Right hindlimb (tissue), 1 donor: Measurements from ENCODE around the gene PKNOX2.
A peak's percentile ranks its signal among the peaks of the same experiment; 100 is the strongest.

ENCODE experiments used
- DNase-seq: peaks from one replicate; pipeline ENCODE4 v3.0.0-alpha.2; 2018

PKNOX2 gene

DNA sequence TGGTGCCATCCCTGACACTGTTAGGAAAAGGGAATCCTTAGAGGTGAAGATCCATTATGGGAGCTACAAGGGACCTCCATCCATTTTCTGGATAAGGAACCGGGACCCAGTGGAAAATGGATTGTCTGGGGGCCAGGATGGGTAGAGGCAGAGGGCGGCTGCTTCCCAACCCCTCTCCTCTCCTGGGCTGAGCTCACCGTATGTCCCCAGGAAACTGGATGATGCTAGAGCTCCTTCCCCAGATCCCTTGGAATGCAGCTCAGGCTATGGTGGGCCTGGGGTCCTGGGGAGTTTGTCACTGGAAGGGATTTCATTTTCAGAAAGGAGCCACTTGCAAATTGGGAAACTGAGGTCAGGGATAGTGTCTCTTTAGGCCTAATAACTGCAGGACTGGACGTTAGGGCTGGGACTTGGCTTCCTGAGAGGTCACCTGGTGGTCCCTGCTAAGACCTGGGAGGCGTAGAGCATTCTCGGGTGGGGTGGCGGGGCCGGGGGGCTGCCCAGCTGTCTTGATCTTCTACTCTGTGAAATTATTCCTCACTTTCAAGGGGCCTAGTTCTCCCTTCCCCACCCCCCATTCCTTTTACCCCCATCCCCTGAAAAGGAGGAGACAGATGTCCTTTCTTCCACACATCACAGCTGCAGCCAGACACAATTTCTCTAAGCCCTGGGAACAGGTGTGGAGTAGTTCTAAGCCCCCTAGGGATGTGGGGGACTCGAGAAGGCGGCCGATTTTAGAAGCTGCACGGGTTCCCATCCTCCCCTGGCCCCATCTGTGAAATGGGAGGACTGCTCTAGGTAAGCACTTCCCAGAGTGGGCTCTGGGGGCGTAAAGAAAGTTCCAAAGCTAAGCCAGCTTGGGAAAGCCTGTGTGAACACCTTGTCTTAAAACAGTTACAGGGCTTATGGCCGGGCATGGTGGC, 99.8 kb downstream of the PKNOX2 start:
- peak; percentile 66 for DNase-seq

DNA sequence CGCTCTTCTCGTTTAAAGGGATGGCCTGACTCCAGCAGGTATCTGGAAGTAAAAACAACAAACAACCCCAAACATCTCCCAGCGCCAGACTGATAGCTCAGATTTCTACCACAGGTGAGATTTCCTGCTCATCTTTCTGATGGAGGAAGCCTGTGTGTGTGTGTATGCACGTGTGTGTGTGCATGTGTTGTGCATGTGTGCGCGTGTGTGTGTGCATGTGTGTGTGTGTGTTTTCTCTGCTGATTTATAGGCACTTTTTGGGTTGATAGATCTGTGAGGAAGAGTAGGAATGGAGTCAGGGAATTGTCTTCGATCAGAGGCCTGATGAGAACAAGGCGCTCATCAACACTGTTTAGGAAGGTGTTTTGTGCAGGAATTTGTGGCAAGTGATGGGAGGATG, 103.0 kb downstream of the PKNOX2 start:
- no peak for DNase-seq

DNA sequence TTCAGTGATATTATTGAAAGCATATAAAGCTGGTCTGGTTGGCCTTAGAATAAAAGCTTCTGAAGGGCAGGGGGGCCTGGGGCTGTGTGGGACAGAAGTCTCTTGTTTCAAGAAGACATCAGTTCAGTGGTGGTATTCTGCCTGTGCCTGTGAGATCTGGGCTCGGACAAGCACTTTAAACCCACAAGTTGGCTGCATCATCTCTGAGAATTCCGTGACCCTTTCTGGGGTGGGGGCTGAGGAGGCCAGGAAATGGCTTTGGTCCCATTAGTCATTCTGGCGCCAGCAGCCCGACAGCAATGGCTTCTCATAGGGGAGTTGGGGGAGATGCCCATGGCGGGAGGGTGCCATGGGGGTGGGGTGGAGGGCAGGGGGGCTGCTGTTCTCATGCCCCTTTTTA, 104.1 kb downstream of the PKNOX2 start:
- no peak for DNase-seq

DNA sequence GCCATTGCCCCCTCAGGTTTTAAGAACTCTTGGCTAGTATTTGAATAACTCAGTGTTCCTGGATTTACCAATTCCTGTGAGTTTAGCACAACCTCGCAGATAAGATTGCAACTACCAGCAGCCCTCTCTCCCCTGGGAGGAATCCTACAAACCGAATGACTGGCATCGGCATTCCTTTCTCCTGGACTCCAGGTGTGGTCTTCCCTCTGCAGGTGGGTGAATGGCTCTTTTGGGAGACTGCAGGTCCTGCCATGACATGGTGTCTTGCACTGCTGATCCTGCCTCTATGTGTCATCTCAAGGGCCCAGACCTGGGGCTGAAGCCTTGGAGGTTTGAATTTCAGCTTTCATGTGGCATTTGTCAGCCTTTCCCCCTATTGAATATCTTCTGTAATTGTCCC, 105.6 kb downstream of the PKNOX2 start:
- no peak for DNase-seq

DNA sequence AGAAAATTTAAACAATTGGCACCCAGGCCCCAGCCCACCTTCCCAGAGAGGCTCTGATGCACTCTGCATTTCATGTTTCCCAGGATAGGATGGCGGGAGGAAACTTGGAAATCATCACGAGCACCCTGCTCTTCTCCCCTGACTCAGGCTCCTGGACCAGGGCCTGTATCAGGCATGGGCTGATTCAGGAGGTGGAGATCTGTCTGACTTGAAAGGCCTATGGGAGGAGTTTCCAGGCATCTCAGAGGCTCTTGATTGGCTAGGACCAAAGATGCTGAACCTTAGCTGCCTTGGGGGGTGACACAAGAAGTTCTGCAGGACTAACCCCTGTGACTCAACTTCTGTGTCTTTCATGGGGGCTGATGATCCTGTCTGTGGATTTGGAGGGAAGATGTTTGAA, 106.2 kb downstream of the PKNOX2 start:
- DNase-seq = no peak

DNA sequence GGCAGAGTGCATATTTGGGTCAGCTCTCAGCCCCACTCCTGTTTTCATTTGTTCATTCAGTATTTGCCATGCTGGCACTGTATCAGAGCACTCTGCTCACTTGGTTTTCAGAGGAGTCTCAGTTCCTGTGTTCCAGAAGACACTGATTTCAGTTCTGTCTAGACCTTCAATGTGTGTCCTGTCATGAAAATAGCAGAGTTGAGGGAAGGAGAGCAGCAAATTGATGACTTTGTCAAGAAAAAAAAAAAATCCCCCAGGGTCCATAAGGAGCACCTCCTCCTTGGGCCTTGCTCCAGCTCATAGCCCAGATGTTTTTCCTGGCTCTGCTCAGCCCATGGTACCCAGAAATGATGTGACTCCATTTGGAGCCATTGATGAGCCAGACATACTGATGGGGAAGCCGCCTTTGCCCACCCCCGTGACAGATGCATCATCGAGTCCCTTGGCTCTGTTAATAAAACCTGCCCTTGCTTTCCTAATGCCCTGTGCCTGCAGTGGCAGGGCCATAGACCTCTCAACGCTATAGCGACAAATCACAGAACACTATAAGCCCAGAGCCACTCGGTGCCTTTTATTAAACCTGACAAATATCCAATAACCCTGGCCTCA, 107.0 kb downstream of the PKNOX2 start:
- no peak for DNase-seq

DNA sequence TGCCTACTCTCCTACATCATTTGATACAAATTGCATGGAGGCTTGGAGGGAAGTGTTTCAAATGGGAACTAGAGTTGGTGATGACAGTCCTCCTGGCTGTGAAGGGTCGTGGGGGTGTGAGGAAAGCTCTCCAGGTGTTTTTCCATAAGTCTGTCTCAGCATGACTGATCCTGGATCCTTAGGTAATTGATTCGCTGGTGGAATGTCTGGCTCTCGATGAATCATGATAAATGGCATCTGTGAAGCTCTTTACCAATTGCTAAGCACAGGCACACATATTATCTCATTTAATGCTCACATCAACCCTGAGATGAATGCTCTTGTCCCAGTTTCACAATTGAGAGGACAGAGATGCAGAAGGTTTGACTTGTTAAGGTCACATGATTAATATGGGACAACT, 107.5 kb downstream of the PKNOX2 start:
- no peak for DNase-seq

DNA sequence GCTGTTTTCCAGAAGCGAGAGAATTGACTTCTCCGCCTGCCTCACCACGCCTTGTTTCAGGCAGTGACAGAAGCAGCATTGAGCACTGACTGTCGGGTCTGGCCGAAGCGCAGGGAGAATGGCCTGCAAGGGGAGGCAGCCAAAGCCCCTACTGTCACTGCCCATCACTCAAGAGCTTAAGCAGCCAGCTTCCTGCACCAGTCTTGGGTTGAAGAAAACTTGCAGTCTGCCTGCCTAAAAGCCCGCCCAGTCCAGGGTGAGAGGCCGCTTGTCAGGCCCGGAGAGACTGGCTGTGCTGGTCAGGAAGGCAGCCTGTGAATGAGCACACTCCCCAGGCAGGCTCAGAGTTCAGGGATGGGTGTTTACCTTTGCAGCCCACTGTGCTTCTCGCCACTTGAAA, 108.3 kb downstream of the PKNOX2 start:
- DNase-seq = no peak

DNA sequence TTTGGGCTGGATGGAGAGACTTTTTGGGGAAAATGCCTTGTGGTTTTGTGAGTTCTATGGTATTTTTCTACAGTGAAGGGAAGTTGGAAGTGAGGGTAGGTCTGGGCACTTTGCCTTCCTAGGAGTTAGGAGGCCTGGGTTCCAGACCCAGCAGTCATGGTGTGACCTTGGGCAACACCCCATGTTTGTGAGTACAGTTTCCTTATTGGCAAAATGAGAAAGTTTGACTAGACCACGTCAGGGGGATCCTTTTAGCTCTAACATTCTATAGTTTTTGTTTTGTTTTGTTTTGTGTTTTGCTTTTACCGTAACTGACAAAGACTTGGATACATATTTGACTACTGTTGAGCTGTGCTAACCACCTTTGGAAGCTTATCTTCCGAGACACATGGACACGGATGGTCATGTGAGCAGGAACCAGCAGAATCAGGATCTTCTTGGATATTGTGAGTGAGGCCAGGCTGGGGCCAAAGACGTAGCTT, 109.0 kb downstream of the PKNOX2 start:
- no peak for DNase-seq

DNA sequence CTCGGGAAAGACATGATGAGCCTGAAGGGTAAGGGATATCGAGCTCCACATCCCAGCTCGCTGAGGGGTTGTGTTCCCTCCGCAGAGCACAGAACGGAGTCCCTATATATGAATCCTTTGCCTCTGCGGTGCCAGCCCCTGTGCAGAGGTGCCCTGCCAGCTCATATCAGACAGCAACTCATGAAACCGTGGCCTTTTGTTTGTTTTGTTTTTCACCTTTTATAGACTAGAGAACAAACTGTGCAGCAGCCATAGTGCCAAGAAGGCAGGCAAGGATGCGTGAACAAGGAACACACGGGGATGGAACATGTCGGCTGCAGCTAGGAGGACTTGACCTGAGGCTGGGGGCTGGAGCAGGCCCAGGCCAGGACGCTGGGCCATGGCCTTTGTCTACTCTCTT, 109.8 kb downstream of the PKNOX2 start:
- DNase-seq = no peak

DNA sequence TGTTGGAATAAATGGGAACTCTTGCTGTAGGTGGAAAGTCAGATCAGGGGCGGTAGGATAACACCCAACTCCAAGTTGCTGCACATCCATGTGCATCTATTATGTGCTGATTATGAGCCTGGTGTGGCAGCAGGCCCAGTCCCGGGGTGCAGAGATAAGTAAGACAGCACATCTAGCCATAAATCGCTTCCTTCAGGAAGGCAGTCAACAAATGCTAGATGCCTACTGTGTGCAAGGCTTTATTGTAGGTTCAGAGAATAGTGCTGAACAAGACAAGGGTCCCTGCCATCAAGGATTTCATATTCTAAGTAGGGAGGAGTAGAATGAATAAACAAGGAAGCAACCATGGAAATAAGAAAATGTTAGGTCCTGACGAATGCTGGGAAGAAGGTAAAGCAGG, 110.2 kb downstream of the PKNOX2 start:
- DNase-seq = no peak

DNA sequence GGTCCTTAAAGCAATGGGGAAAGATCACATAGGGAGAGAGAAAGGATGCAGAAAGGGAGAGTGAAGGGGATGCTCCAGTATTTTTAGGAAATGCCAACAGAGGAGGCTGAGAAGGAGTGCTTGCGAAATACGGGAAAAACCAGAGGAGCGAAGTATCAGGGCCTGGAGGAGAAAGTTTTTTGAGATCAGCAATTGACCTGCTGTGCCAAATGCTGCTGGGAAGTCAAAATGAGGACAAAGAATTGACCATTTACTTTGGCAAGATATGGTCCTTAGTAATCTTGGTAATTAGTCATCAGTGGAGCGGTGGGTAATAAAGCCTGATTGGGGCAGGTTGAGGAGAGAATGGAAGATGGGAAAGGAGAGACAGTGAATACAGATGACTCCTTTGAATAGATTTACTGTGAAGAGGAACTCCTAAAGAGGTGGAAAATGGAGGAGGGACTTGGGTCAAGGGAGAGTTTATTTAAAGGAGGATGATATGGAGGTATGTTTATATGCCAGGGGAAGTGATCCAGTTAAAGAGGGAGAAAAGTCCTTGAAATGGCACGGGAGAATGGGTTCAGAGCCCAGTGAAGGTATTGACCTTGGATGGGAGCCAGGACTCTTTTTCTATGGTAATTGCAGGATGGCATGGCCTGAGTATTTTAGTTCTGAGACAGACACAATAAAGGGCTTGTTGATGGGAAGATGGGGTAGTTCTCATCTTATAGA, 111.5 kb downstream of the PKNOX2 start:
- no peak for DNase-seq

DNA sequence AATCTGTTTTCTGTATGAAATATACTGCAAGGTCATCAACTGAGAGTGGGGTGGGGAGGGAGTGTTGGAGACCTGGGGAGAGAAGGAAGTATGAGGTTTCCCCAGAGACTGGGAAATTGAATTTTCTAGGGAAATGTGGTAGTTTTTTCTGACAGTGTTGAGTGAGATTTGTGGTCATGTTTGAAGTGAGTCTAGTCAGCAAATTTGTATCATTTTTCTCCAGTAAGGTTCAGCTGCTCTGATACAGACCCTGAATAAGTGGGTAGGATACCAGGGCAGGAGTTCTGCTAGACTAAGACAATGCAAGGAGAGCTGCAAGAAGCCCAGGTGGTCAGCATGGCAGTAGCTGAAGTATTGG, 112.0 kb downstream of the PKNOX2 start:
- no peak for DNase-seq

DNA sequence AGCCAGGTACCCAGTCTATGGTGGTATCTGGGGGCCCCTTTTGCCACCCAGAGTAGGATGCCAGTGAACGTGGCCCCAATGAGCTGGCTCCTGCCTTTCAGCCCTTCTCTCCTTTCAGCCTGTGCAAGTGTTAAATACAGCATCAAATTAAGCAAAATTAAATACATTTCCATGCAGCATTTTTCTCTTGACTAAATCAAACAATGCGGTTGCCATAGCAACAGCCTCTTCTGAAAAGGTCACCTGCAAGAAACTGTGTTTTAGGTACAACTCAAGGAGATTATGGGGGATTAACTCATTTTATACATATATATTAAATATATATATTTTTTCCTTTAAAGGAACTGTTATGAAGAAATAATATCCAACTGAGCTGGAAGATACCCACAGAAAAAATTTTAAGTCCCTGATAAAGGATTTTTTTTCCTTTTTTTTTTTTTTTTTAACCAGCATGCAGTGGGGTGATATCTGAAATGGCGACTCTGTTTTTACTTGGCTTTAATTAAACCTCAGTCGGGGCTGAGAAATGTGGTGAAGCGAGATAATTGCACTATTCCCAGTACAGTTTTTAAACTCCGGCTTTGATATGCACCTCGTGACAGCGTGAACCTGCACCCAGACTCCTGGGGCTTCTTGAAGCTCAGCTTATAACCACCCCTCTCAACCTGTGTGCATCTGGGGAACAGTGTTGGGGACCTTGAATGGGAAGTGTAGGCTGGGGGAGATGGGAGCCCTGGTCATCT, 115.3 kb downstream of the PKNOX2 start:
- DNase-seq = no peak

DNA sequence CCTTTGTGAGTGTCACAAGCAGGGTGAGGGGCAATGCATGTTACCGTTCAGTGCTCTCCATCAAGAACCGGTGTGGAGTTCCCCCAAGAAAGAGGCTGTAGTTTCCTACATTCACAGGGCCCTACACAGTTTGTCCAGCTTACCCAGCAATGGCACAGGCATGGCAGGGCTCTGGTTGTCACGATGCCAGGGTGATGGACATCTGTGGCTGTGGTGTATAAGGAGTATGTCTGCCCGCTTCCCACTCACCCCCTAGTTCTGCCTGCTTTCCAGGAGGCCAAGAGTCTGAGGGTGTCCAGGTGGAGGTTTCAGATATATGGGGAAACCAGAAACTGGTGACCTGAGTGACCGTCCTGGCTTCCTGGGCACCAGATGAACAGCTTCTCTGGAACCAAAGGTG, 116.1 kb downstream of the PKNOX2 start:
- DNase-seq = no peak

DNA sequence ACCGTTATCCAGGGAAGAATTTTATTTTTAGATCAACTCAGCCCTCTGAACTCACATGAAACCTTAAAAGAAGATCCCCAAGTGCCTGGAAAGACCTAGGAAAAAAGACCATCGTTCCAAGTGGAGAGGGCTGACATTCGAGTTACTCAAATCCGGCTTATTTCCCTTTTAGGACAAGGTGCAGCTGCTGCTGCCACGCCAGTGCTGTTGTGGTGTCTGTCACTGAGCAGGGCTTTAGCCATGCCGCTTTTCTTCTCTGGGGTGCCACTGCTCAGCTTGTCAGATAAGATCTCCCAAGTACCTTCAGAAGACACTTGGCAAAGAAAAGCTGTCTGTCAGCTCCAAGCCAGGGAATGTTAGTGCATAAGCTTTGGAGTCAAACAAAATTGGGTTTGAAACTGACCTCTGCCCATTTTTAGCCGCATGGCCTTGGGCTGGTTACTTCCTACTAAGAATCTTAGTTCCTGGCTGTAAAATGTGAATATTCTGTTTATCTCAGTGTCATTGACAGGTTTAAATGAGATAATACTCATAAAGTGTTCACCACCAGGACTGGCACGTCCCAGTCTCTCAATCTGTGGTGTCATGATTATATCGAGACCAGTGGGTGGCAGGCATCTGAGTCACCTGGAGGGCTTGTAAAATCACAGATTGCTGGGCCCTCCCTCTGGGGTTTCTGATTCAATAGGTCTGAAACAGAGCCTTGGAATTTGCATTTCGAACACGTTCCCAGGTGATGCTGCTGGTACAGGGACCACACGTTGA, 117.5 kb downstream of the PKNOX2 start:
- DNase-seq = no peak

DNA sequence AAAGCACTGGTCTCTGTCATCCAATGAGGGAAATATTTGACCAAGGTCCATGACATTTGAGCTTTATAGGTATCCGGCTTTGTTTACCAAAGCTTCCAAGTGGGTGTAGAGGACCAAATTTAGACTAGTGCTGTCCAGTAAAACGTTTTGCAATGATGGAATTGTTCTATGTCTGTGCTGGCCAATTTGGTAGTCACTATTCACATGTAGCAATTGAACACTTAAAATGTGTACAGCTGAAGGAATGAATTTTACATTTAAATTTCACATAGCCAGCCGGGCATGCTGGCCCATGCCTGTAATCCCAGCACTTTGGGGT, 118.0 kb downstream of the PKNOX2 start:
- no peak for DNase-seq

DNA sequence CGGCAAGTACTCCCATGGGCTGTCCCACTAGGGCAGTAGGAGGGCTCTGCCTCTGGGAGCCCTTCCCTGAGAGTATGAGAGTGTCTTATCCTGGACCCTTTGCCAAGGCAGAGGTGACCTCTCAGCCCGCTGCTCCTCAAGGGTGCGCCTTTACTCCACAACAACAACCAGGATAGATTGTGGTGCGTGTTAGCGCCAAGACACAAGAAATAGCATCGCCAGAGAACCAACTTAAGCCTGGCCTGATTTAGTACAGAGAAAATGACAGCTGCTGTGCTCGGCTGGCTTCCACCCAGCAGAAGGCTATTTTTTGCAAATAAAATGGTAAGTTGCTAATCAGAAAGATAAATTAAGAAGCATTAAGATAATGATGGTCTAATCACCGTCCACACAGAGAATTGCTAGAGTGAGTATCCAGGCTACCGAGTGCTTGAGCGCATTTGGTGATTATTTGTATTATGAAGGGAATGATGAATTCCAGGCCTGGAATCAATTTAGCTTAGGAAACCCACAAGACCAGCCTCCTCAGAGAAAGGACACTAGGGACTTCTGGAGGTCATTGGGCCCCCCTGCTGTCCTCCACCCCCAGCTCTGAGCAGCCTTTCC, 119.8 kb downstream of the PKNOX2 start:
- no peak for DNase-seq

DNA sequence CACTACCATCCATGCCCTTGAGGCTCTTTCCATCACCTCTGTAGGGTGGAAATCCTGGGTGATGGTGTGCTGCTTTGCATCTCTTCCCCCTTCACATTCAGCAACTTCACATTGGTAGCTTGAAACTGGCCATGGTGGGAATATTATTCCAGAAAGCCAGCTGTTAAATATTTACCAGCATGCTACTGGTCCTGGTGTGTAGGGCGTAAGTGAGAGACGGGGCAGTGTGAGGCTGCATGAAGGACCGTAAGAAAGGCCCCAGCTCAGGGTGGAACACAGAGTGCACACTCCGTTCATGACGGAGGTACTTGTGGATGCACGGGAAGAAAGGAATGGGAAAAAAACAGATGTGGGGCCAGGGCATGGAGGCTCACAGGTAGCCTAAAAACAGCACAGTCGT, 121.3 kb downstream of the PKNOX2 start:
- no peak for DNase-seq

DNA sequence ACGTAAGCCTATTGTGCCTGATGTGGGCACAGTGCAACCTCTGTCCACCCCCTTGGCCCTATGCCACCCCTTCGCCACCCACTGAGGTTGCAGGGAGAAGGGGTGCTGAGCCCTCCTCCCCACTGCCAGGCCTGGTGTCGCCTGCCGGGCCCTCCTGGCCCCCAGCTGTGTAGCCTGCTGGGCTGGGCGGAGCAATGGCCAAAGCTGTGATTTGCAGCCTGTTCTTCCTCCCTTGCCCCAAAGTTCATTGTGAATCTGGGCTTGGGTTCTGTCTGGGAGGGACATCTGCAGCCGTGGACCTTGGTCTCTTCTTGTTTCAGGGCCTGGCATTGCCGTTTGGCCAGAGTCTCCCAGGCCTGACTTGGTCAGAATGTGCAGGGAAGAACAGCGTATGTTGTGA, 121.9 kb downstream of the PKNOX2 start:
- no peak for DNase-seq

DNA sequence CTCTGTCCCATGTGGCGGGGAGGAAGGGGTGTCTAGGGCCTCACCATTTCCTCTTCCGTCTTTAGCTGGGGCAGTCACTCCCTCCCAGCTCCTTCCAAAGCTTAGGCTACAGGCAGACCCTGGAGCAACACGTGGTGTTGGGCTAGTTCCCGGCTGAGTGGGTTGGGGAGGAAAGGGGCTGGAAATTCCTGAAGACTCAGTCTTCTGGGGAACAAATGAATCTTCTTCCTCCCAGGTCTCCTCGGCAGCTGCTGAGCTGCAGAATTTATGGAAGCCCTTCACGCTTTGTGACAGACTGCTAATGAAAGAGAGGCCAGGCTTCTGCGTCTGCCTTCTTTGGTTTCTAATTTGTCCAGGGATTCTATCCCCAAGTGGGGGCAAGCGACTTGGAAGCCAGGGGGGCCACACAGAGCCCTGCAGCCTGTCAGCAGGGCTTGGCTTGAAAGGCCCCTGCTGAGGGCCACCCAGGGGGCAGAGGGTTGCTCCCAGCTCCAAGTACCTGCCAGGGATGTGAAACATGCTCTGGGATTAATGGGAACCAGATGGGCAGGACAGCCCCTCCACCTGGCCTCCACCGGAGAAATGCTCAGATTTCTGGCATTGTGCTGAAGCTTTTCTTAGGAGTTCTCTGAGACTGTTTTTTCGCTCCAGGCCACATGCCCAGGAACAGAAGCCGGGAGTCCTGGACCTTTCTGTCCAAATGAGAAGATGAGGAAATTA, 123.1 kb downstream of the PKNOX2 start:
- DNase-seq = peak; percentile 94
